ENCODE data around the gene PACSIN2.
A peak's percentile ranks its signal among the peaks of the same experiment; 100 is the strongest.
"Not testable (repeated sequence)": the region's sequence is repeated elsewhere in the genome, so short reads cannot be mapped to it uniquely, and the experiment has no call there.

The PACSIN2 gene

DNA sequence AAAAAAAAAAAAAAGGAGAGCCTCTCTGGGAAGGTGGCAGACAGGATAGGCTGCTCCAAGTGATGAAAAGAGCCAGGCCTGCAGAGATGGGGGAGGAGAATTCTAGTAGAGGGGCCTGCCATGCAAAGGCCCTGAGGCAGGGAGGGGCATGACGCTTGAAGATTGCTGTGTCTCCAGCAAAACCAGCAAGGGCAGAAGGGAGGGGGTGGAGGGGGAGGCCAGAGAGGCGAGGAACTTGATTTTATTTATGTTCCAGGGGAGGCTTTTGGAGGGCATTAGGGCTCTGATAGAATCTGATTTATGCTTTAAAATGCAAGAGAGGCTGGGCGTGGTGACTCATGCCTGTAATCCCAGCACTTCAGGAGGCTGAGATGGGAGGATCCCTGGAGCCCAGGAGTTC is 16.7 kb upstream of the PACSIN2 start:
- Histone ChIP-seq H3K18ac (ENCODE audit: low read depth in 1 of 2, low read length in 2 of 2) (no peak overlapping the region), H3K9ac (ENCODE audit: low read length) (no peak overlapping the region), H3K14ac (ENCODE audit: low read length in 2 of 2) (no peak overlapping the region), H2BK5ac (ENCODE audit: low read depth, low read length, poor library complexity, severe bottlenecking) (no peak overlapping the region), H3K27me3 (ENCODE audit: control insufficient read depth in 1 of 2, insufficient read depth in 1 of 2, low read length in 2 of 2) (no peaks in the 10 kb centered on the region), H2BK120ac (ENCODE audit: low read depth, low read length) (no peak overlapping the region), H3K79me1 (replicated peaks; ENCODE audit: low read length, poor library complexity, severe bottlenecking) (no peaks in the 10 kb centered on the region), H2BK12ac (ENCODE audit: low read length in 2 of 2) (no peak overlapping the region), H2AK5ac (ENCODE audit: low read length, severe bottlenecking) (no peak overlapping the region), H4K8ac (ENCODE audit: low read length) (no peak overlapping the region), H3K4ac (ENCODE audit: low read depth in 1 of 2, low read length in 2 of 2) (no peak overlapping the region), H3K4me3 (ENCODE audit: insufficient read depth in 1 of 2, low read depth in 1 of 2, low read length in 2 of 2) (no peak overlapping the region), H2BK15ac (ENCODE audit: low read depth, poor library complexity, severe bottlenecking) (no peak overlapping the region), H3K4me1 (ENCODE audit: control insufficient read depth, insufficient read depth, low read depth, low read length) (peaks cover 13% of the 10 kb centered on the region), H4K91ac (ENCODE audit: low read length) (no peak overlapping the region), H3K4me2 (ENCODE audit: low read length, poor library complexity, severe bottlenecking) (no peak overlapping the region), H3K23ac (ENCODE audit: low read length in 2 of 2) (no peak overlapping the region), H2AFZ (ENCODE audit: low read depth, low read length) (no peak overlapping the region), H3K36me3 (ENCODE audit: control insufficient read depth in 1 of 2, insufficient read depth in 2 of 2, low read depth in 1 of 2, low read length in 2 of 2) (peaks cover 0 to 7% of the 10 kb centered on the region in 2 experiments), H3K9me3 (ENCODE audit: control insufficient read depth, low read length) (no peaks in the 10 kb centered on the region), H3K27ac (ENCODE audit: low read length, poor library complexity, severe bottlenecking) (no peak overlapping the region)
- DNase-seq: peak; percentile 31
- WGBS: 37% methylated on average over 2 of the region's 3 CpGs

DNA sequence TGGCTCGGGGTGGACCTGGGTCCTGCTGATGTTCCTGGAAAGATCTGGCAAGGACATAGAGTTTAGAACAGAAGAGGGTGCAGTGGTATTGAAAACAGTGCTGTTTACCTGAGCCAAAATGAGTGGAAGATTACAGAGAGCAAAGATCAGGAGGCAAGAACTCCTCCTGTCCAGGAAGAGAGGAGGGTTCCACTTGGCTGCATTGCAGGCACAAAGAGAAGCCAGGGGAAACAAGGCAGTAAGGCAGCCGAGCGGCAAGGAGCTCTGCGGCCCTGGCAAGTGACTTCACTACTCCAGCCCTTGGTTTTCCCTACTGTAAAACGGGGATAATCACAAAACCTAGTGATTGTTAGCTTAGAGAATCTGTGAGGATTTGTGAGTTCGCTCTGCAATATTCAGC is 3.7 kb upstream of the PACSIN2 start:
- no peaks in the 10 kb centered on the region for H3K79me1 ChIP-seq (replicated peaks; ENCODE audit: low read length, poor library complexity, severe bottlenecking)
- no peak overlapping the region for H4K8ac ChIP-seq (ENCODE audit: low read length)
- H2BK5ac ChIP-seq (ENCODE audit: low read depth, low read length, poor library complexity, severe bottlenecking): no peak overlapping the region
- no peak for DNase-seq
- no peak overlapping the region for H2AFZ ChIP-seq (ENCODE audit: low read depth, low read length)
- H3K4me3 ChIP-seq (ENCODE audit: insufficient read depth in 1 of 2, low read depth in 1 of 2, low read length in 2 of 2): no peak overlapping the region
- H3K36me3 ChIP-seq (ENCODE audit: control insufficient read depth in 1 of 2, insufficient read depth in 2 of 2, low read depth in 1 of 2, low read length in 2 of 2): no peaks in the 10 kb centered on the region
- no peak overlapping the region for H2BK12ac ChIP-seq (ENCODE audit: low read length in 2 of 2)
- no peak overlapping the region for H2BK120ac ChIP-seq (ENCODE audit: low read depth, low read length)
- H2BK15ac ChIP-seq (ENCODE audit: low read depth, poor library complexity, severe bottlenecking): no peak overlapping the region
- no peaks in the 10 kb centered on the region for H3K9me3 ChIP-seq (ENCODE audit: control insufficient read depth, low read length)
- H3K23ac ChIP-seq (ENCODE audit: low read length in 2 of 2): no peak overlapping the region
- H3K4me1 ChIP-seq (ENCODE audit: control insufficient read depth, insufficient read depth, low read depth, low read length): peaks cover 20% of the 10 kb centered on the region
- H2AK5ac ChIP-seq (ENCODE audit: low read length, severe bottlenecking): no peak overlapping the region
- H3K9ac ChIP-seq (ENCODE audit: low read length): no peak overlapping the region
- H3K14ac ChIP-seq (ENCODE audit: low read length in 2 of 2): no peak overlapping the region
- H3K27ac ChIP-seq (ENCODE audit: low read length, poor library complexity, severe bottlenecking): peak overlapping the region; percentile 73
- H4K91ac ChIP-seq (ENCODE audit: low read length): no peak overlapping the region
- no peak overlapping the region for H3K4me2 ChIP-seq (ENCODE audit: low read length, poor library complexity, severe bottlenecking)
- 86% methylated on average over 6 of the region's 6 CpGs for WGBS
- no peak overlapping the region for H3K4ac ChIP-seq (ENCODE audit: low read depth in 1 of 2, low read length in 2 of 2)
- H3K27me3 ChIP-seq (ENCODE audit: control insufficient read depth in 1 of 2, insufficient read depth in 1 of 2, low read length in 2 of 2): no peaks in the 10 kb centered on the region
- no peak overlapping the region for H3K18ac ChIP-seq (ENCODE audit: low read depth in 1 of 2, low read length in 2 of 2)

DNA sequence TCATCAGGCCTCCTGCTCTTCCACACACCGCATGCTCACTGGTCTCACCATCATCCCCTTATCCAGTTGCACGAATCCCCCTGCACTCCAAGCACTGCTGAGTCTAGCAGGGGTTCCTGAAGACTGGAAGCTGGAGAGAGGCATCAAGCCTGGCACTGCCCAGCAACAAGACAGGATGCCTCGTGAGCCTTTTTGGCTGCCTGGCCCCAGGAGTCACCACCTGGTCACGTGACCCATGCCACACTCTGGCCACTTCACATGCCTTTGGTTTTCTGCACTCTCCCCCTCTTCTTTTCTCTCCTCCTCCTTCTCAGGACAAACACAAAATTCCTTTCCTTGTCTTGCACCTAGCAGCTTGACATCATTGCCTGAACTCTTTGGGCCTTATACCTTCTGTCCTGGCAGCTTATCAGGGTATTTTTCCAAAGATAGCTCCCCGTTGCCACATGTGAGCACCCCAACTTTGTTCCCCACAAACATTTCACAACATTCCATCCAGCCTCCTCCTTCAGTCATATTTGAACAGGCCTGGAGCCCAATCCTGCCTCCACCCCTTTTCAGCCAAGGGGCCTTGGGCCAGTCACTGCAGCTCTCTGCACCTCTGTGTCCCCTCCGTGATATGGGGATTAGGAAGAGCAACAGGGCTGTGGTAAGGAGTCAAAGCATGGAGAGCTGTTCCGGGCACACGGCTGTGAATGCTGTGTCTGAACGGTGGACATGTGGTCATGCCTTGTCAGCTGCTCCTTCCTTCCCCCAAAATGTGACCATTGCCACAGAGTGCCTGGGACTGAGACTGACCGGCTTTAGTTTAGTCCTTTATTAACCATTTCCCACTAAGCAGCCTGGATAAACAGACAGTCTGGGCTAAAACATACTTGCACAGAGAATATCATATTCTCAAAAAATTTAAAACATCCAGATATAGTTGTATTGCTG is 2.8 kb upstream of the PACSIN2 start:
- H3K23ac ChIP-seq (ENCODE audit: low read length in 2 of 2): no peak overlapping the region
- no peak overlapping the region for H4K91ac ChIP-seq (ENCODE audit: low read length)
- no peaks in the 10 kb centered on the region for H3K36me3 ChIP-seq (ENCODE audit: control insufficient read depth in 1 of 2, insufficient read depth in 2 of 2, low read depth in 1 of 2, low read length in 2 of 2)
- H3K18ac ChIP-seq (ENCODE audit: low read depth in 1 of 2, low read length in 2 of 2): no peak overlapping the region
- H3K79me1 ChIP-seq (replicated peaks; ENCODE audit: low read length, poor library complexity, severe bottlenecking): no peaks in the 10 kb centered on the region
- no peak overlapping the region for H3K4me3 ChIP-seq (ENCODE audit: insufficient read depth in 1 of 2, low read depth in 1 of 2, low read length in 2 of 2)
- no peak overlapping the region for H2BK120ac ChIP-seq (ENCODE audit: low read depth, low read length)
- H2BK15ac ChIP-seq (ENCODE audit: low read depth, poor library complexity, severe bottlenecking): no peak overlapping the region
- H2AK5ac ChIP-seq (ENCODE audit: low read length, severe bottlenecking): no peak overlapping the region
- no peak overlapping the region for H2AFZ ChIP-seq (ENCODE audit: low read depth, low read length)
- H4K8ac ChIP-seq (ENCODE audit: low read length): no peak overlapping the region
- H3K4ac ChIP-seq (ENCODE audit: low read depth in 1 of 2, low read length in 2 of 2): no peak overlapping the region
- no peak overlapping the region for H2BK12ac ChIP-seq (ENCODE audit: low read length in 2 of 2)
- no peaks in the 10 kb centered on the region for H3K9me3 ChIP-seq (ENCODE audit: control insufficient read depth, low read length)
- H3K9ac ChIP-seq (ENCODE audit: low read length): no peak overlapping the region
- peaks cover 21% of the 10 kb centered on the region for H3K4me1 ChIP-seq (ENCODE audit: control insufficient read depth, insufficient read depth, low read depth, low read length)
- no peak for DNase-seq
- 92% methylated on average over 10 of the region's 10 CpGs for WGBS
- H2BK5ac ChIP-seq (ENCODE audit: low read depth, low read length, poor library complexity, severe bottlenecking): no peak overlapping the region
- H3K4me2 ChIP-seq (ENCODE audit: low read length, poor library complexity, severe bottlenecking): no peak overlapping the region
- no peaks in the 10 kb centered on the region for H3K27me3 ChIP-seq (ENCODE audit: control insufficient read depth in 1 of 2, insufficient read depth in 1 of 2, low read length in 2 of 2)
- H3K27ac ChIP-seq (ENCODE audit: low read length, poor library complexity, severe bottlenecking): peak overlapping the region; percentile 48
- no peak overlapping the region for H3K14ac ChIP-seq (ENCODE audit: low read length in 2 of 2)

DNA sequence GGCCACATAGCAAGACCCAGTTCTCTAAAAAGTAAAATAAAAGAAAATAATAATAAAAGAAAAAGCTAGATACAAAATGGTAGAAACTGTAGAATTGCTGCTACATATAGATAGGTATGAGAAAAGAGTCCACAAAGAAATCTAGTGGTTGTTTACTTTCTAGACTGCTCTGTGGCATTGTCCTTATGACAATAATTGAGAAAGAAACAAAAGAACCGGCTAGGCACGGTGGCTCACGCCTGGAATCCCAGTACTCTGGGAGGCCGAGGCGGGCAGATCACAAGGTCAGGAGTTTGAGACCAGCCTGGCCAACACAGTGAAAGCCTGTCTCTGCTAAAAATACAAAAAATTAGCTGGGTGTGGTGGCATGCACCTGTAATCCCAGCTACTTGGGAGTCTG is 1.2 kb upstream of the PACSIN2 start:
- not testable (repeated sequence) for H3K14ac ChIP-seq (ENCODE audit: low read length in 2 of 2); DNase-seq
- WGBS: 95% methylated on average over 5 of the region's 5 CpGs

More for the DNA sequence above, 1.2 kb upstream of the PACSIN2 start:
- H3K36me3 ChIP-seq (ENCODE audit: control insufficient read depth in 1 of 2, insufficient read depth in 2 of 2, low read depth in 1 of 2, low read length in 2 of 2); H4K8ac ChIP-seq (ENCODE audit: low read length); H3K9ac ChIP-seq (ENCODE audit: low read length); H3K27ac ChIP-seq (ENCODE audit: low read length, poor library complexity, severe bottlenecking); H3K4me2 ChIP-seq (ENCODE audit: low read length, poor library complexity, severe bottlenecking); H3K4me3 ChIP-seq (ENCODE audit: insufficient read depth in 1 of 2, low read depth in 1 of 2, low read length in 2 of 2); H3K18ac ChIP-seq (ENCODE audit: low read depth in 1 of 2, low read length in 2 of 2); H2BK5ac ChIP-seq (ENCODE audit: low read depth, low read length, poor library complexity, severe bottlenecking); H3K9me3 ChIP-seq (ENCODE audit: control insufficient read depth, low read length); H3K79me1 ChIP-seq (replicated peaks; ENCODE audit: low read length, poor library complexity, severe bottlenecking); H2AK5ac ChIP-seq (ENCODE audit: low read length, severe bottlenecking); H4K91ac ChIP-seq (ENCODE audit: low read length); H3K27me3 ChIP-seq (ENCODE audit: control insufficient read depth in 1 of 2, insufficient read depth in 1 of 2, low read length in 2 of 2); H2BK12ac ChIP-seq (ENCODE audit: low read length in 2 of 2); H3K23ac ChIP-seq (ENCODE audit: low read length in 2 of 2); H2BK15ac ChIP-seq (ENCODE audit: low read depth, poor library complexity, severe bottlenecking); H3K4ac ChIP-seq (ENCODE audit: low read depth in 1 of 2, low read length in 2 of 2); H2AFZ ChIP-seq (ENCODE audit: low read depth, low read length); H2BK120ac ChIP-seq (ENCODE audit: low read depth, low read length): not testable (repeated sequence)
- H3K4me1 ChIP-seq (ENCODE audit: control insufficient read depth, insufficient read depth, low read depth, low read length): peaks cover 21% of the 10 kb centered on the region
